ENCODE data around the gene LMX1A.

DNA sequence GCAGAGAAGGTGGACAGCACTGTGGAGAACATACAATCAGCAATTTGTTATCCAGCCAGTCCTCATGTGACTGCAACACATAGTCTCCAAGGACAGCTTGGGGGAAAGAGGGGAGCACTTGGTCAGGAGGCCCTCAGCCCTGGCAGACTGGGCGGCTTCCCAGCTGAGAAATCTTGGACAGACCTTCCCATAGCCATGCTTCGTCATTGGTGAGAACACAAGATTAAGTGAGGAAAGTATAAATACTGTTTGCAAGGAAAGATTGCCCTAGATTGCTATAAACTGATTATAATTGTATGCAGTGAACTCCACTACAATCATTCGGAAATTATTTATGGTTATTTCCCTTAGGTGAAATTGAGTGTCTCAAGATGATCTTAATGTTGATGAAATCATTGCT lies 131.5 kb downstream of the LMX1A start:
- no peak for TF ChIP-seq EZH2 (IDR thresholded peaks at IDR 0.05; ENCODE audit: borderline replicate concordance, insufficient read depth, low read depth, low read length, poor library complexity, severe bottlenecking)
- TF ChIP-seq, protein P1, sequence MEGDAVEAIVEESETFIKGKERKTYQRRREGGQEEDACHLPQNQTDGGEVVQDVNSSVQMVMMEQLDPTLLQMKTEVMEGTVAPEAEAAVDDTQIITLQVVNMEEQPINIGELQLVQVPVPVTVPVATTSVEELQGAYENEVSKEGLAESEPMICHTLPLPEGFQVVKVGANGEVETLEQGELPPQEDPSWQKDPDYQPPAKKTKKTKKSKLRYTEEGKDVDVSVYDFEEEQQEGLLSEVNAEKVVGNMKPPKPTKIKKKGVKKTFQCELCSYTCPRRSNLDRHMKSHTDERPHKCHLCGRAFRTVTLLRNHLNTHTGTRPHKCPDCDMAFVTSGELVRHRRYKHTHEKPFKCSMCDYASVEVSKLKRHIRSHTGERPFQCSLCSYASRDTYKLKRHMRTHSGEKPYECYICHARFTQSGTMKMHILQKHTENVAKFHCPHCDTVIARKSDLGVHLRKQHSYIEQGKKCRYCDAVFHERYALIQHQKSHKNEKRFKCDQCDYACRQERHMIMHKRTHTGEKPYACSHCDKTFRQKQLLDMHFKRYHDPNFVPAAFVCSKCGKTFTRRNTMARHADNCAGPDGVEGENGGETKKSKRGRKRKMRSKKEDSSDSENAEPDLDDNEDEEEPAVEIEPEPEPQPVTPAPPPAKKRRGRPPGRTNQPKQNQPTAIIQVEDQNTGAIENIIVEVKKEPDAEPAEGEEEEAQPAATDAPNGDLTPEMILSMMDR (IDR thresholded peaks at IDR 0.05) = no peak

Data from B cell (primary cell).